Effector memory CD4-positive, alpha-beta T cell (primary cell): Measurements from ENCODE around the gene AICDA.
"Not testable (repeated sequence)": the region's sequence is repeated elsewhere in the genome, so short reads cannot be mapped to it uniquely, and the experiment has no call there.

Experiments used
- DNase-seq, 3 donors: peaks; one replicate each; pipeline ENCODE4 v3.0.0-alpha.2; 2020
- H3K27ac ChIP-seq: 2 replicates; pipeline ENCODE4 v1.7.0; 2013; ENCODE audit warnings: mild to moderate bottlenecking, low read length, moderate library complexity; ENCODE audit not compliant: insufficient read depth, poor library complexity, severe bottlenecking
- H3K27me3 ChIP-seq: replicated peaks from 2 replicates; pipeline ENCODE4 v1.7.0; 2013; ENCODE audit warnings: mild to moderate bottlenecking, low read length; ENCODE audit not compliant: insufficient read depth, control insufficient read depth, poor library complexity, severe bottlenecking
- H3K36me3 ChIP-seq: 2 replicates; pipeline ENCODE4 v1.7.0; 2013; ENCODE audit warnings: mild to moderate bottlenecking, low read length, moderate library complexity; ENCODE audit not compliant: control insufficient read depth, insufficient read depth
- H3K4me1 ChIP-seq: 2 replicates; pipeline ENCODE4 v1.7.0; 2013; ENCODE audit warnings: low read length, mild to moderate bottlenecking; ENCODE audit not compliant: control insufficient read depth, insufficient read depth, poor library complexity, severe bottlenecking
- H3K4me3 ChIP-seq: 2 replicates; pipeline ENCODE4 v1.7.0; 2013; ENCODE audit warnings: low read length, low read depth, mild to moderate bottlenecking; ENCODE audit not compliant: insufficient read depth, poor library complexity, severe bottlenecking
- H3K9me3 ChIP-seq: 2 replicates; pipeline ENCODE4 v1.7.0; 2013; ENCODE audit warnings: mild to moderate bottlenecking, low read length, moderate library complexity; ENCODE audit not compliant: control insufficient read depth

The AICDA gene

DNA sequence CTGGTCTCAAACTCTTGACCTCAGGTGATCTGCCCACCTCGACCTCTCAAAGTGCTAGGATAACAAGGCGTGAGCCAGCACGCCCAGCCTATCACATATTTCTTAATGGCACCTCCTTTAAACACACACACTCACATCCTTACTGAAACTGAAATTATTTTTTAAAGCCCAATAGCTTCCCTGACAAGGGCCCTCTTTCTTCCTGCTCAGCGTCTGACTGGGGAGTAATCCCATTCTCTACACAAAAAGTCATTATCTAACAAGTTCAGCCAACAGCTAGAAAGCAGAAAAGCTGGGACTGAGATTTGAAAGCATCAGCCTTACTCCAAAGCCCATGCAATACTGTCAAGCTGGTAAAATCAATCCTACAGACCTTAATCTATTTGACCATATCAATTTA is 10.0 kb upstream of the AICDA start:
- H3K27me3 ChIP-seq = no peaks in the 10 kb centered on the region
- no peak overlapping the region for H3K27ac ChIP-seq
- no peaks in the 10 kb centered on the region for H3K9me3 ChIP-seq
- no peak overlapping the region for H3K4me3 ChIP-seq
- H3K36me3 ChIP-seq = no peaks in the 10 kb centered on the region
- DNase-seq = no peak
- H3K4me1 ChIP-seq = no peaks in the 10 kb centered on the region

DNA sequence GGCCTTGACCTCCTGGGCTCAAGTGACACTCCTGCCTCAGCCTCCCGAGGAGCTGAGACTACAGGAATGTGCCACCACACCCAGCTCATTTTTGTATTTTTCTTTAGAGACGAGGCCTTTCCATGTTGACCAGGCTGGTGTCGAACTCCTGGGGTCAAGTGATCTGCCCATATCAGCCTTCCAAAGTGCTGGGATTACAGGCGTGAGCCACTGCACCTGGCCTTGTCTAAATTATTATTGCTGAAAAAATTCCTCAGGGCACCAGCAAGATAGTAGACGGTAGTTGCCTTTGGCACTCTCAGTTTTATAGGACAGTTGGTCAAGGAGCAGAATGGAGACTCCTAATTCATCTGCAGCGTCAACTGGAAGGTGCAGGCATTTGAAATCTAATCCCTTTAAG is 2.5 kb upstream of the AICDA start:
- no peaks in the 10 kb centered on the region for H3K4me1 ChIP-seq

DNA sequence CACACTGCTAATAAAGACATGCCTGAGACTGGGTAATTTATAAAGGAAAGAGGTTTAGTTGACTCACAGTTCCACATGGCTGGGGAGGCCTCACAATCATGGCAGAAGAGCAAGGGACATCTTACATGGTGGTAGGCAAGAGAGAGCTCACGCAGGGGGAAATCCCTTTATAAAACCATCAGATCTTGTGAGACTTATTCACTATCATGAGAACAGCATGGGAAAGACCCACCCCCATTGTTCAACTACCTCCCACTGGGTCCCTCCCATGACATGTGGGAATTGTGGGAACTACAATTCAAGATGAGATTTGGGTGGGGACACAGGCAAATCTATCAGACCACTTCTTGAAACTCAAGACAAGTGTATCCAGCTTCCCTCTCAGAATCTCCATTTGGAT is 1.2 kb upstream of the AICDA start:
- not testable (repeated sequence) for H3K9me3 ChIP-seq, H3K4me1 ChIP-seq, H3K27me3 ChIP-seq, DNase-seq, H3K4me3 ChIP-seq, H3K36me3 ChIP-seq, H3K27ac ChIP-seq

More for the DNA sequence above, 2.5 kb upstream of the AICDA start:
- DNase-seq = no peak
- Histone ChIP-seq H3K27me3 (no peaks in the 10 kb centered on the region), H3K4me3 (no peak overlapping the region), H3K36me3 (no peaks in the 10 kb centered on the region), H3K27ac (no peak overlapping the region), H3K9me3 (no peaks in the 10 kb centered on the region)

- H3K27me3 ChIP-seq = no peaks in the 10 kb centered on the region
- H3K4me1 ChIP-seq = no peaks in the 10 kb centered on the region
- H3K4me3 ChIP-seq = no peak overlapping the region
- H3K27ac ChIP-seq = no peak overlapping the region
- no peak for DNase-seq
- H3K36me3 ChIP-seq = no peaks in the 10 kb centered on the region
- no peaks in the 10 kb centered on the region for H3K9me3 ChIP-seq
These were observed 3.5 kb downstream of the AICDA start for GRCh38 chr12:8609061-8609570.

- no peak for DNase-seq
- Histone ChIP-seq H3K4me1 (no peaks in the 10 kb centered on the region), H3K9me3 (no peaks in the 10 kb centered on the region), H3K36me3 (no peaks in the 10 kb centered on the region), H3K4me3 (no peak overlapping the region), H3K27me3 (no peaks in the 10 kb centered on the region), H3K27ac (no peak overlapping the region)
These were observed 5.8 kb downstream of the AICDA start for GRCh38 chr12:8606890-8607289.

DNA sequence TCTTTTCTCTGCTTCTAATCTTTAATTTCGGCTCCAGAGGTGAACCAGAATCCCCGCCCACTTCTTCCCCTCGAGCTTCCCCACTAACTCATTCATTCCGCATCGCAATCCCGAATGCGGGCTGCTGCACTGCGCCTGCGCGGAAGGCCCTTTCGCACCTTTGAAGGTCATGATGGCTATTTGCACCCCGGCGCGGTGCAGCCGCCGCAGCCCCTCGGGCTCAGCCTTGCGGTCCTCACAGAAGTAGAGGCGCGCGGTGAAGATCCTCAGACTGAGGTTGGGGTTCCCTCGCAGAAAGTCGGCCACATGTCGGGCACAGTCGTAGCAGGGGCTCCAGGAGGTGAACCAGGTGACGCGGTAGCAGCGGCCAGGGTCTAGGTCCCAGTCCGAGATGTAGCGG is 7.6 kb downstream of the AICDA start:
- no peak overlapping the region for H3K4me3 ChIP-seq
- no peaks in the 10 kb centered on the region for H3K4me1 ChIP-seq

GRCh38 chr12:8603856-8604255 is 8.8 kb downstream of the AICDA start:
- H3K36me3 ChIP-seq = no peaks in the 10 kb centered on the region
- no peak overlapping the region for H3K4me3 ChIP-seq
- no peaks in the 10 kb centered on the region for H3K4me1 ChIP-seq
- no peaks in the 10 kb centered on the region for H3K9me3 ChIP-seq
- no peaks in the 10 kb centered on the region for H3K27me3 ChIP-seq
- DNase-seq = no peak
- no peak overlapping the region for H3K27ac ChIP-seq

More for the DNA sequence above, 7.6 kb downstream of the AICDA start:
- H3K36me3 ChIP-seq = no peaks in the 10 kb centered on the region
- no peak for DNase-seq
- H3K27ac ChIP-seq = no peak overlapping the region
- H3K9me3 ChIP-seq = no peaks in the 10 kb centered on the region
- no peaks in the 10 kb centered on the region for H3K27me3 ChIP-seq

- Histone ChIP-seq H3K9me3 (no peaks in the 10 kb centered on the region), H3K27me3 (no peaks in the 10 kb centered on the region), H3K4me3 (no peak overlapping the region), H3K27ac (no peak overlapping the region), H3K4me1 (no peaks in the 10 kb centered on the region), H3K36me3 (no peaks in the 10 kb centered on the region)
- no peak for DNase-seq
These were observed 9.4 kb downstream of the AICDA start for GRCh38 chr12:8603286-8603685.

- Histone ChIP-seq H3K36me3 (no peaks in the 10 kb centered on the region), H3K27me3 (no peaks in the 10 kb centered on the region), H3K4me1 (no peaks in the 10 kb centered on the region), H3K27ac (no peak overlapping the region), H3K9me3 (no peaks in the 10 kb centered on the region), H3K4me3 (no peak overlapping the region)
- no peak for DNase-seq
These were observed 16.1 kb downstream of the AICDA start for GRCh38 chr12:8596561-8596960.

DNA sequence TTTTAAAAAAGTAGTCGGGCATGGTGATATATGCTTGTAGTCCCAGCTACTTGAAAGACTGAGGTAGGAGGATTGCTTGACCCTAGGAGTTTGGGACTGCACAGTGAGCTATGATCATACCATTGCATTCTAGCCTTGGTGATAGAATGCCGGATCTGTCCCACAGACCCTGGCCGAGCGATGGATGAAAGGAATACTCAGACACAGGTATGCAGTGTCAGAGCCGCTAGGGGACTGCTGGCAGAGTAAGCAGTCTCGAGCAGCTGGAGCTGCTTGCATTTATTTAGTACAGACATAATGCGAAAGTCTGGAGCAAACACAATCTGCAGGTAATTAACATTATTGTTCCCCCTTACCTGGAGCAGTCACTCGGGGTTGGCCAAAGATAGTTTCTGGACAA is 18.6 kb downstream of the AICDA start:
- H3K36me3 ChIP-seq = no peaks in the 10 kb centered on the region
- no peaks in the 10 kb centered on the region for H3K4me1 ChIP-seq
- H3K9me3 ChIP-seq = no peaks in the 10 kb centered on the region
- H3K4me3 ChIP-seq = no peak overlapping the region
- H3K27ac ChIP-seq = no peak overlapping the region
- no peaks in the 10 kb centered on the region for H3K27me3 ChIP-seq
- DNase-seq = no peak

- H3K27ac ChIP-seq = no peak overlapping the region
These were observed 19.4 kb downstream of the AICDA start for GRCh38 chr12:8593246-8593645.

More at GRCh38 chr12:8593246-8593645, 19.4 kb downstream of the AICDA start:
- Histone ChIP-seq H3K36me3 (no peaks in the 10 kb centered on the region), H3K4me3 (no peak overlapping the region), H3K27me3 (no peaks in the 10 kb centered on the region), H3K9me3 (no peaks in the 10 kb centered on the region), H3K4me1 (no peaks in the 10 kb centered on the region)
- no peak for DNase-seq
